Measurements from ENCODE around the gene TLCD3B. TPM values are rescaled to one million over a fixed set of nuclear protein-coding genes. Genes with fewer than 3 reads are reported as not detected.

The TLCD3B gene
- total RNA-seq, 6 donors from 2014 or later: 0.14 TPM; not detected in 5

DNA sequence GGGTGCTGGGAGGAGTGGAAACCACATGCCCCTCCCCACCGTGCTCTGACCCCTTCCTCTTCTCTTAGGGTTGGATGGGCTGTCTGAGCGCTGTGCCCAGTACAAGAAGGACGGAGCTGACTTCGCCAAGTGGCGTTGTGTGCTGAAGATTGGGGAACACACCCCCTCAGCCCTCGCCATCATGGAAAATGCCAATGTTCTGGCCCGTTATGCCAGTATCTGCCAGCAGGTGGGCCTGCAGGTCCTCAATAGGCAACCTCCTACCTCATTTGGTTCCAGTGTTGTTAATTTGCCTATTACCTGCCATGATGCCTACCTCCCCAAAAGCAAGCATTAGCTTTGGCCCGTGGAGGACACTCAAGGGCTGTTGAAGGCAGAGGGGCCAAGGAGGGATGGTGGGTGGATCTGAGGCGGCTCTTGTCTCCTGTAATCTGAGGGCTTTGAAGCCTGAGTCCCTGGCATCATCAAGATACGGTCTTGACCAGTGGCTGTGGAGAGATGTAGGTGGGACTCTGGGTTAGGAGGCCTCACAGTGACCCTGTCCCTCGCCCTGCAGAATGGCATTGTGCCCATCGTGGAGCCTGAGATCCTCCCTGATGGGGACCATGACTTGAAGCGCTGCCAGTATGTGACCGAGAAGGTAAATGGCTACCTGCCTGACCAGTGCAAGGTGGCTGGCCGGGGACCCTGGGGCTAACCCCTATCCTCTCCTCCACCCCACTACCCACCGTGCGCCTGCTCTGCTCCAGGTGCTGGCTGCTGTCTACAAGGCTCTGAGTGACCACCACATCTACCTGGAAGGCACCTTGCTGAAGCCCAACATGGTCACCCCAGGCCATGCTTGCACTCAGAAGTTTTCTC, 37.9 kb upstream of the TLCD3B start:
- H3K9me3 ChIP-seq: no peaks in the 10 kb centered on the region
- TF ChIP-seq, protein P1, sequence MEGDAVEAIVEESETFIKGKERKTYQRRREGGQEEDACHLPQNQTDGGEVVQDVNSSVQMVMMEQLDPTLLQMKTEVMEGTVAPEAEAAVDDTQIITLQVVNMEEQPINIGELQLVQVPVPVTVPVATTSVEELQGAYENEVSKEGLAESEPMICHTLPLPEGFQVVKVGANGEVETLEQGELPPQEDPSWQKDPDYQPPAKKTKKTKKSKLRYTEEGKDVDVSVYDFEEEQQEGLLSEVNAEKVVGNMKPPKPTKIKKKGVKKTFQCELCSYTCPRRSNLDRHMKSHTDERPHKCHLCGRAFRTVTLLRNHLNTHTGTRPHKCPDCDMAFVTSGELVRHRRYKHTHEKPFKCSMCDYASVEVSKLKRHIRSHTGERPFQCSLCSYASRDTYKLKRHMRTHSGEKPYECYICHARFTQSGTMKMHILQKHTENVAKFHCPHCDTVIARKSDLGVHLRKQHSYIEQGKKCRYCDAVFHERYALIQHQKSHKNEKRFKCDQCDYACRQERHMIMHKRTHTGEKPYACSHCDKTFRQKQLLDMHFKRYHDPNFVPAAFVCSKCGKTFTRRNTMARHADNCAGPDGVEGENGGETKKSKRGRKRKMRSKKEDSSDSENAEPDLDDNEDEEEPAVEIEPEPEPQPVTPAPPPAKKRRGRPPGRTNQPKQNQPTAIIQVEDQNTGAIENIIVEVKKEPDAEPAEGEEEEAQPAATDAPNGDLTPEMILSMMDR (IDR thresholded peaks at IDR 0.05): peak in 5 of 6 experiments; percentile 18 to 68 (median 31)
- no peak for TF ChIP-seq POLR2A (IDR thresholded peaks at IDR 0.05)
- H3K4me3 ChIP-seq: no peak overlapping the region
- H3K27ac ChIP-seq: peak overlapping the region in 2 of 4 donors; percentile 28 to 37
- 81 to 84% methylated on average over 11 to 17 of the region's 17 CpGs for WGBS, 2 donors
- H3K4me1 ChIP-seq: peaks cover 28 to 45% (median 34%) of the 10 kb centered on the region in 4 donors
- H3K36me3 ChIP-seq: peaks cover 29 to 67% (median 58%) of the 10 kb centered on the region in 4 donors
- H3K27me3 ChIP-seq: no peaks in the 10 kb centered on the region
- DNase-seq (no peak), ATAC-seq (ENCODE audit: low FRiP score in 2 of 2) (no peak)

DNA sequence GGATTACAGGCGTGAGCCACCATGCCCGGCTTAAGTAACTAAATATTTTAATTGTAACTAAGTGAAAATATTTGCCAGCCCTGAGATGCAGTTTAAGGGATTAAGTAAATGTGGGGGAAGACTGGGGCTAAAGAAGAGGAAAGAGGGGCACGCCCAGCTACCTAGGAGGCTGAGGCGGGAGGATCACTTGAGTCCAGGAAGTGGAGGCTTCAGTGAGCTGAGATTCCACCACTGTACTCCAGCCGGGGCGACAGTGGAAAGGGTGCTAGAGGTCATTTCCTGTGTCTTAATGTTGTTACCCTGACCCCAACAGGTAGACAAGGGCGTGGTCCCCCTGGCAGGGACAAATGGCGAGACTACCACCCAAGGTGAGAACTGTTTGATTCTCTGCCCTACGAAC, 37.3 kb upstream of the TLCD3B start:
- 85 to 92% methylated on average over 8 to 9 of the region's 9 CpGs for WGBS, 2 donors
- no peak overlapping the region for H3K4me3 ChIP-seq
- no peak for DNase-seq
- ATAC-seq (ENCODE audit: low FRiP score in 2 of 2): no peak
- no peaks in the 10 kb centered on the region for H3K27me3 ChIP-seq
- peak overlapping the region in 2 of 4 donors; percentile 28 to 37 for H3K27ac ChIP-seq
- no peaks in the 10 kb centered on the region for H3K9me3 ChIP-seq
- TF ChIP-seq, protein P1 (IDR thresholded peaks at IDR 0.05): no peak
- no peak for TF ChIP-seq POLR2A (IDR thresholded peaks at IDR 0.05)
- no peak for TF ChIP-seq POLR2AphosphoS5 (IDR thresholded peaks at IDR 0.05)
- TF ChIP-seq EP300 (IDR thresholded peaks at IDR 0.05): no peak
- peaks cover 29 to 62% (median 58%) of the 10 kb centered on the region in 4 donors for H3K36me3 ChIP-seq
- H3K4me1 ChIP-seq: peaks cover 35 to 51% (median 41%) of the 10 kb centered on the region in 4 donors

DNA sequence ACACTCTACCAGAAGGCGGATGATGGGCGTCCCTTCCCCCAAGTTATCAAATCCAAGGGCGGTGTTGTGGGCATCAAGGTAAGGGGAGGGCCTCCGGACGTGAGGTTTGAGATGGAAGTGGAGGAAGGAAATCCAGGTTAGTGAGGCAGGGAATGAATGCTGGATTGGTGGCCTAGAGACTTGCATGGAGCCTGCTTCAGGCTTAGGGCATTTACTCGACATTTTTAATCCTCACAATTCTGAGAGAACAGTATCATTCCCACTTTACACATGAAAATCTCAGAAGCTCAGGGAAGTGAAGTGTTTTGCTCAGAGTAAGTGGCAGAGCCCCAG, 36.5 kb upstream of the TLCD3B start:
- peak overlapping the region in 3 of 4 donors; percentile 96 to 98 (median 98) for H3K27ac ChIP-seq
- ATAC-seq (ENCODE audit: low FRiP score in 2 of 2): no peak
- 88 to 90% methylated on average over 6 of the region's 6 CpGs for WGBS, 2 donors
- no peaks in the 10 kb centered on the region for H3K9me3 ChIP-seq
- TF ChIP-seq EP300 (IDR thresholded peaks at IDR 0.05): no peak
- H3K27me3 ChIP-seq: no peaks in the 10 kb centered on the region
- peaks cover 36 to 54% (median 44%) of the 10 kb centered on the region in 4 donors for H3K4me1 ChIP-seq
- no peak for DNase-seq
- H3K36me3 ChIP-seq: peaks cover 29 to 57% (median 55%) of the 10 kb centered on the region in 4 donors
- peak overlapping the region in 3 of 4 donors; percentile 74 to 99 (median 78) for H3K4me3 ChIP-seq

DNA sequence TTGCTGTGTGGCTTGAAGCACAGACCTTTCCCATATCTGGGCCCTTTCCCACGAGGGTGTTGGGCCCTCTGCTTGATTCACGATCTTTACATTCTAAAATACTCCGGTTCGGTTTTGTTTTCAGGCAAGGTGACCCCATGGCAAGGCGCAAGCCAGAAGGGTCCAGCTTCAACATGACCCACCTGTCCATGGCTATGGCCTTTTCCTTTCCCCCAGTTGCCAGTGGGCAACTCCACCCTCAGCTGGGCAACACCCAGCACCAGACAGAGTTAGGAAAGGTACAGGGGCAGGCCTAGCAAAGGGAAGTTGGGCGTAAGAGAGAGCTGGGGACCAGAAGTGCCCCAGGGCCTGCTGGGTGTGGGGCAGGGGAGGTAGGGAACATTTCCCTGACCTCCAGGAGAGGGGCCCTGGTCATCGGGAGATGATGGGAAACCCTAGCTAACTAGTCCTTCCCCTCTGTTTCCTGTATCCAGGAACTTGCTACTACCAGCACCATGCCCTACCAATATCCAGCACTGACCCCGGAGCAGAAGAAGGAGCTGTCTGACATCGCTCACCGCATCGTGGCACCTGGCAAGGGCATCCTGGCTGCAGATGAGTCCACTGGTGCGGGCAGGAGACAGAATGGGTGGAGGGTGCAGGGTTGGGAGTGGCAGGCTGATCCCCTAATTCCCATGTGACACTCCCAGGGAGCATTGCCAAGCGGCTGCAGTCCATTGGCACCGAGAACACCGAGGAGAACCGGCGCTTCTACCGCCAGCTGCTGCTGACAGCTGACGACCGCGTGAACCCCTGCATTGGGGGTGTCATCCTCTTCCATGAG, 35.9 kb upstream of the TLCD3B start:
- peaks cover 36 to 54% (median 44%) of the 10 kb centered on the region in 4 donors for H3K4me1 ChIP-seq
- TF ChIP-seq EP300 (IDR thresholded peaks at IDR 0.05) (no peak), POLR2A (IDR thresholded peaks at IDR 0.05) (peak in 1 of 4 donors; percentile 51), POLR2AphosphoS5 (IDR thresholded peaks at IDR 0.05) (peak; percentile 7 to 14)
- TF ChIP-seq, protein P1 (IDR thresholded peaks at IDR 0.05): no peak
- H3K36me3 ChIP-seq: peaks cover 29 to 52% (median 50%) of the 10 kb centered on the region in 4 donors
- H3K4me3 ChIP-seq: peak overlapping the region; percentile 73 to 99 (median 76)
- DNase-seq (no peak), ATAC-seq (ENCODE audit: low FRiP score in 2 of 2) (no peak)
- H3K27ac ChIP-seq: peak overlapping the region; percentile 96 to 98 (median 97)
- WGBS, 2 donors: 61 to 72% methylated on average over 11 to 21 of the region's 21 CpGs
- no peaks in the 10 kb centered on the region for H3K27me3 ChIP-seq
- H3K9me3 ChIP-seq: no peaks in the 10 kb centered on the region

All from upper lobe of left lung (tissue), 6 donors.